ENCODE measurements around the gene ATXN1.
"Not testable (repeated sequence)": the region's sequence is repeated elsewhere in the genome, so short reads cannot be mapped to it uniquely, and the experiment has no call there.

The ATXN1 gene

GRCh38 chr6:16634855-16635254, 126.4 kb downstream of the ATXN1 start:
- TF ChIP-seq, protein P1, sequence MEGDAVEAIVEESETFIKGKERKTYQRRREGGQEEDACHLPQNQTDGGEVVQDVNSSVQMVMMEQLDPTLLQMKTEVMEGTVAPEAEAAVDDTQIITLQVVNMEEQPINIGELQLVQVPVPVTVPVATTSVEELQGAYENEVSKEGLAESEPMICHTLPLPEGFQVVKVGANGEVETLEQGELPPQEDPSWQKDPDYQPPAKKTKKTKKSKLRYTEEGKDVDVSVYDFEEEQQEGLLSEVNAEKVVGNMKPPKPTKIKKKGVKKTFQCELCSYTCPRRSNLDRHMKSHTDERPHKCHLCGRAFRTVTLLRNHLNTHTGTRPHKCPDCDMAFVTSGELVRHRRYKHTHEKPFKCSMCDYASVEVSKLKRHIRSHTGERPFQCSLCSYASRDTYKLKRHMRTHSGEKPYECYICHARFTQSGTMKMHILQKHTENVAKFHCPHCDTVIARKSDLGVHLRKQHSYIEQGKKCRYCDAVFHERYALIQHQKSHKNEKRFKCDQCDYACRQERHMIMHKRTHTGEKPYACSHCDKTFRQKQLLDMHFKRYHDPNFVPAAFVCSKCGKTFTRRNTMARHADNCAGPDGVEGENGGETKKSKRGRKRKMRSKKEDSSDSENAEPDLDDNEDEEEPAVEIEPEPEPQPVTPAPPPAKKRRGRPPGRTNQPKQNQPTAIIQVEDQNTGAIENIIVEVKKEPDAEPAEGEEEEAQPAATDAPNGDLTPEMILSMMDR (IDR thresholded peaks at IDR 0.05; ENCODE audit: low read depth, low read length, missing control alignments), result no peak
- no peak for DNase-seq (ENCODE audit: low read depth)
- no peak overlapping the region for H3K4me3 ChIP-seq (ENCODE audit: low read depth, low read length)

GRCh38 chr6:16633961-16634360, 127.3 kb downstream of the ATXN1 start:
- TF ChIP-seq, protein P1 (IDR thresholded peaks at IDR 0.05; ENCODE audit: low read depth, low read length, missing control alignments), result no peak
- DNase-seq (ENCODE audit: low read depth), result no peak
- no peak overlapping the region for H3K4me3 ChIP-seq (ENCODE audit: low read depth, low read length)

DNA sequence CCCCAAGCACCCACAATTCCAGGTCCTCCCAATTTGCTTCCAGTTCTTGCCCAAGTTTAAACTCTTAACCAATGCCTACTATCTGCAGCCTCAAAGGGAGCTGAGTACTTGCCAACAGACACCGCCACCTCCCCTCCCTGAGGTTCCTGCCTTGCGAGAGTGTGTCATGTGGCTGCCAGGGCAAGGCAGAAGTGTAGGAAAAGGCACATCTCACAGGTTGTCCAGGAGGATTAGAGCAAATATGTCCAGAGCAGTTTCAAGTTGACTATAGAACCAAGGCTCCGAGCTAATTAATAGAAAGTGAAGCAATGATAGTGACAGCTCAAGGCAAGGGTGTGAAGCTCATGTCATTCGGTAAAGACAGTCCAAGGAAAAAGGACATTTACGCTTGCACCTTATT, 127.8 kb downstream of the ATXN1 start:
- DNase-seq (ENCODE audit: low read depth), result no peak
- no peak overlapping the region for H3K4me3 ChIP-seq (ENCODE audit: low read depth, low read length)
- TF ChIP-seq, protein P1 (IDR thresholded peaks at IDR 0.05; ENCODE audit: low read depth, low read length, missing control alignments), result no peak

DNA sequence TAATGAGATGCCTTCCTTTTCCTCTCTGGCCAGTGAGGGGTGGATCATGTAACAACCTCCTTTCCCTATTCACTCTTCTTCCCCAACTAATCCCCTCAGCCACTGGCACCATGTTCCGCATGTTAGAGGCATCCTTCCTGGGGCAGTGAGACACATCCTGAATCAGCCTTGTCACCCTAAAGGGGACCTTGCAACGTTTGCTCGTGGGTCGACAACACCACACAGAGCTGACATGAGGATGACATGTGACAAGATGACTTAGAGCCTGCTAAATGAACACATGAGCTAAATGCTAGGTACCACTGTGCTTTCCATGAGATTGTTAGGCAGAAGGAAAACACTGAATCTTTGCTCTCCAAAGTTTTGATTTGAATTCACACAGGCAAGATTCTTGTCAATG, 129.2 kb downstream of the ATXN1 start:
- DNase-seq (ENCODE audit: low read depth), result no peak
- TF ChIP-seq, protein P1 (IDR thresholded peaks at IDR 0.05; ENCODE audit: low read depth, low read length, missing control alignments), result no peak
- H3K4me3 ChIP-seq (ENCODE audit: low read depth, low read length), result no peak overlapping the region

- TF ChIP-seq, protein P1 (IDR thresholded peaks at IDR 0.05; ENCODE audit: low read depth, low read length, missing control alignments), result no peak
- no peak for DNase-seq (ENCODE audit: low read depth)
- no peak overlapping the region for H3K4me3 ChIP-seq (ENCODE audit: low read depth, low read length)
Observed at GRCh38 chr6:16630026-16630643, 131.1 kb downstream of the ATXN1 start.

DNA sequence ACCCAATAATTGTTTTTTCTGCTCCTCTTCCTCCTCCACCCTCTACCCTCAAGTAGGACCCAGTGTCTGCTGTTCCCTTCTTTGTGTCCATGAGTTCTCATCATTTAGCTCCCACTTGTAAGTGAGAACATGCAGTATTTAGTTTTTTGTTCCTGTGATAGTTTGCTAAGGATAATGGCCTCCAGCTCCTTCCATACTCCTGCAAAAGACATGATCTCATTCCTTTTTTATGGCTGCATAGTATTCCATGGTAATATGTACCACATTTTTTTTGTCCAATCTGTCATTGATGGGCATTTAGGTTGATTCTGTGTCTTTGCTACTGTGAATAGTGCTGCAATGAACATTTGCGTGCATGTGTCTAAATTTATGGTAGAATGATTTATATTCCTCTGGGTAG, 132.7 kb downstream of the ATXN1 start:
- not testable (repeated sequence) for H3K4me3 ChIP-seq (ENCODE audit: low read depth, low read length); DNase-seq (ENCODE audit: low read depth)

- DNase-seq (ENCODE audit: low read depth), result no peak
- TF ChIP-seq, protein P1 (IDR thresholded peaks at IDR 0.05; ENCODE audit: low read depth, low read length, missing control alignments), result no peak
- no peak overlapping the region for H3K4me3 ChIP-seq (ENCODE audit: low read depth, low read length)
Observed at GRCh38 chr6:16626650-16627049, 134.6 kb downstream of the ATXN1 start.
